GM18861 (cell line): ENCODE results near the gene CREG1.
"Not testable (repeated sequence)": the region's sequence is repeated elsewhere in the genome, so short reads cannot be mapped to it uniquely, and the experiment has no call there.

Experiments used
- ATAC-seq: cut with Tn5 transposase; IDR thresholded peaks from one replicate; pipeline ENCODE4 v1.9.1; 2021; ENCODE audit not compliant: unreplicated experiment

CREG1 gene

GRCh38 chr1:167564612-167565270 lies 11.2 kb upstream of the CREG1 start:
- no peak for ATAC-seq

- no peak for ATAC-seq
These were observed 10.2 kb upstream of the CREG1 start for GRCh38 chr1:167563579-167564246.

- no peak for ATAC-seq
These were observed 9.1 kb upstream of the CREG1 start for GRCh38 chr1:167562702-167563101.

GRCh38 chr1:167561753-167562152 lies 8.2 kb upstream of the CREG1 start:
- no peak for ATAC-seq

GRCh38 chr1:167555971-167556714 lies 2.6 kb upstream of the CREG1 start:
- peak; percentile 31 for ATAC-seq

- ATAC-seq: not testable (repeated sequence)
These were observed 1.5 kb upstream of the CREG1 start for GRCh38 chr1:167555072-167555471.

- ATAC-seq: peak; percentile 10
These were observed 642 bp upstream of the CREG1 start for GRCh38 chr1:167554028-167554779.

GRCh38 chr1:167551362-167551761 lies 2.2 kb downstream of the CREG1 start:
- ATAC-seq: no peak

GRCh38 chr1:167548059-167548932 lies 5.3 kb downstream of the CREG1 start:
- no peak for ATAC-seq

GRCh38 chr1:167546935-167547334 lies 6.6 kb downstream of the CREG1 start:
- no peak for ATAC-seq

- no peak for ATAC-seq
These were observed 8.2 kb downstream of the CREG1 start for GRCh38 chr1:167545349-167545748.

GRCh38 chr1:167544447-167545093 lies 9.0 kb downstream of the CREG1 start:
- no peak for ATAC-seq

GRCh38 chr1:167543199-167543990 lies 10.2 kb downstream of the CREG1 start:
- no peak for ATAC-seq

GRCh38 chr1:167542109-167543032 lies 11.2 kb downstream of the CREG1 start:
- no peak for ATAC-seq

- no peak for ATAC-seq
These were observed 12.0 kb downstream of the CREG1 start for GRCh38 chr1:167541610-167542009.

- ATAC-seq: no peak
These were observed 12.6 kb downstream of the CREG1 start for GRCh38 chr1:167541003-167541402.

- no peak for ATAC-seq
These were observed 14.9 kb downstream of the CREG1 start for GRCh38 chr1:167538657-167539056.

GRCh38 chr1:167533851-167534300 lies 19.7 kb downstream of the CREG1 start:
- ATAC-seq: no peak
